Prostate gland (tissue), 2 donors: Measurements from ENCODE around the gene RAB3C.

Source experiments
- POLR2A ChIP-seq: fragments of 450-650 bp; IDR thresholded peaks from one replicate; pipeline ENCODE4 v1.6.1; 2016; ENCODE audit warnings: antibody characterized with exemption, mild to moderate bottlenecking
- TF ChIP-seq, protein P1 (sequence below), 4 experiments: fragments of 200-600 bp in 2 of 4; fragments of 450-650 bp in 2 of 4; sonication (generic) in 2 of 4; IDR thresholded peaks; 1 replicate in 3 of 4; 2 replicates in 1 of 4; pipeline ENCODE4 v1.5.1; 2016 to 2019; ENCODE audit warnings: antibody characterized with exemption in 4 of 4, mild to moderate bottlenecking in 2 of 4, moderate library complexity in 2 of 4

DNA sequence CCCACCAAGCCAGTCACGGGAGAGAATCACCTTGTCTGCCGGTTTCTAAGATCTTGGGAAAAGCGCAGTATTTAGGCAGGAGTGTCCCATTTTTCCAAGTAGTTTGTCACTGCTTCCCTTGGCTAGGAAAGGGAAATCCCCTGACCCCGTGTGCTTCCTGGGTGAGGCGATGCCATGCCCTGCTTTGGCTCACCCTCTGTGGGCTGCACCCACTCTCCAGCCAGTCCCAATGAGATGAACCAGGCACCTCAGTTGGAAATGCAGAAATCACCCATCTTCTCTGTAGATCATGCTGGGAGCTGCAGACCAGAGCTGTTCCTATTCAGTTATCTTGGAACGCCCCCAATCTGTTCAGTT, 116.9 kb downstream of the RAB3C start:
- TF ChIP-seq, protein P1, sequence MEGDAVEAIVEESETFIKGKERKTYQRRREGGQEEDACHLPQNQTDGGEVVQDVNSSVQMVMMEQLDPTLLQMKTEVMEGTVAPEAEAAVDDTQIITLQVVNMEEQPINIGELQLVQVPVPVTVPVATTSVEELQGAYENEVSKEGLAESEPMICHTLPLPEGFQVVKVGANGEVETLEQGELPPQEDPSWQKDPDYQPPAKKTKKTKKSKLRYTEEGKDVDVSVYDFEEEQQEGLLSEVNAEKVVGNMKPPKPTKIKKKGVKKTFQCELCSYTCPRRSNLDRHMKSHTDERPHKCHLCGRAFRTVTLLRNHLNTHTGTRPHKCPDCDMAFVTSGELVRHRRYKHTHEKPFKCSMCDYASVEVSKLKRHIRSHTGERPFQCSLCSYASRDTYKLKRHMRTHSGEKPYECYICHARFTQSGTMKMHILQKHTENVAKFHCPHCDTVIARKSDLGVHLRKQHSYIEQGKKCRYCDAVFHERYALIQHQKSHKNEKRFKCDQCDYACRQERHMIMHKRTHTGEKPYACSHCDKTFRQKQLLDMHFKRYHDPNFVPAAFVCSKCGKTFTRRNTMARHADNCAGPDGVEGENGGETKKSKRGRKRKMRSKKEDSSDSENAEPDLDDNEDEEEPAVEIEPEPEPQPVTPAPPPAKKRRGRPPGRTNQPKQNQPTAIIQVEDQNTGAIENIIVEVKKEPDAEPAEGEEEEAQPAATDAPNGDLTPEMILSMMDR (IDR thresholded peaks at IDR 0.05): no peak
- TF ChIP-seq POLR2A: no peak
